Coronary artery (tissue), 2 donors: ENCODE measurements around the gene LRP4.

Experiments
- DNase-seq: peaks from one replicate; pipeline ENCODE4 v3.0.0-alpha.2; 2017; ENCODE audit warnings: low spot score
- H3K27ac ChIP-seq, 2 donors: fragments of 200-600 bp; sonication (generic); one replicate each; pipeline ENCODE4 v1.5.1; 2016 to 2019
- H3K4me3 ChIP-seq: fragments of 200-600 bp; sonication (generic); 2 replicates; pipeline ENCODE4 v1.5.1; 2016; ENCODE audit warnings: mild to moderate bottlenecking, moderate library complexity
- TF ChIP-seq, protein P1 (sequence below): fragments of 200-600 bp; sonication (generic); IDR thresholded peaks from one replicate; pipeline ENCODE4 v1.5.1; 2019; ENCODE audit warnings: antibody characterized with exemption

Gene LRP4

GRCh38 chr11:46888636-46889035 lies 29.7 kb downstream of the LRP4 start:
- Histone ChIP-seq H3K27ac (no peak overlapping the region), H3K4me3 (no peak overlapping the region)
- TF ChIP-seq, protein P1, sequence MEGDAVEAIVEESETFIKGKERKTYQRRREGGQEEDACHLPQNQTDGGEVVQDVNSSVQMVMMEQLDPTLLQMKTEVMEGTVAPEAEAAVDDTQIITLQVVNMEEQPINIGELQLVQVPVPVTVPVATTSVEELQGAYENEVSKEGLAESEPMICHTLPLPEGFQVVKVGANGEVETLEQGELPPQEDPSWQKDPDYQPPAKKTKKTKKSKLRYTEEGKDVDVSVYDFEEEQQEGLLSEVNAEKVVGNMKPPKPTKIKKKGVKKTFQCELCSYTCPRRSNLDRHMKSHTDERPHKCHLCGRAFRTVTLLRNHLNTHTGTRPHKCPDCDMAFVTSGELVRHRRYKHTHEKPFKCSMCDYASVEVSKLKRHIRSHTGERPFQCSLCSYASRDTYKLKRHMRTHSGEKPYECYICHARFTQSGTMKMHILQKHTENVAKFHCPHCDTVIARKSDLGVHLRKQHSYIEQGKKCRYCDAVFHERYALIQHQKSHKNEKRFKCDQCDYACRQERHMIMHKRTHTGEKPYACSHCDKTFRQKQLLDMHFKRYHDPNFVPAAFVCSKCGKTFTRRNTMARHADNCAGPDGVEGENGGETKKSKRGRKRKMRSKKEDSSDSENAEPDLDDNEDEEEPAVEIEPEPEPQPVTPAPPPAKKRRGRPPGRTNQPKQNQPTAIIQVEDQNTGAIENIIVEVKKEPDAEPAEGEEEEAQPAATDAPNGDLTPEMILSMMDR: no peak
- no peak for DNase-seq

GRCh38 chr11:46886211-46886610 lies 32.1 kb downstream of the LRP4 start:
- Histone ChIP-seq H3K4me3 (no peak overlapping the region), H3K27ac (no peak overlapping the region)
- no peak for DNase-seq
- TF ChIP-seq, protein P1: no peak

DNA sequence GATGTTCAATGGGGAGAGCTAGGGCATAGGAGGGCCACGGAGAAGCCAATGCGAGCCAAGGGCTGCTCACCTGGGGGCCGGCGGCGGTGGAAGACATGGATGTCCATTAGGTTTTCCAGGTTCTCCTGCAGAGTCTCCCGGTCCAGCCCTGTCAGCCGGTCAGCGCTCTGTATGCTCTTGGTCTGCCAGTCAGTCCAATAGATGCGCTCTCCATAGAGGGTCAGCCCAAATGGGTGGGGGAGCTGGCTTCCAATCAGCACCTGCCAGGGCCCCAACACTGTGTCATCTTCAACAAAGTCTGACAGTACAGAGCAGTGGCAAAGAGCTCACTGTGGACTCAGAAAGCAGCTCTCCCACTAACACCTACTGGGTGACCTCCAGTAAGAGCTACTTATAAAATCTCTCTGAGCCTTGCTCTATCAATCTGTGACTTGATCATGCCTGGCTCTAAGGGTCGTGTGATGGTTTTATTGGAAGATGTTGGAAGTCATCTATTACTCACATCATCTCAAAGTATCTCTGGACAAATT lies 39.2 kb downstream of the LRP4 start:
- DNase-seq: no peak
- H3K4me3 ChIP-seq: no peak overlapping the region
- TF ChIP-seq, protein P1: no peak
- H3K27ac ChIP-seq: no peak overlapping the region

DNA sequence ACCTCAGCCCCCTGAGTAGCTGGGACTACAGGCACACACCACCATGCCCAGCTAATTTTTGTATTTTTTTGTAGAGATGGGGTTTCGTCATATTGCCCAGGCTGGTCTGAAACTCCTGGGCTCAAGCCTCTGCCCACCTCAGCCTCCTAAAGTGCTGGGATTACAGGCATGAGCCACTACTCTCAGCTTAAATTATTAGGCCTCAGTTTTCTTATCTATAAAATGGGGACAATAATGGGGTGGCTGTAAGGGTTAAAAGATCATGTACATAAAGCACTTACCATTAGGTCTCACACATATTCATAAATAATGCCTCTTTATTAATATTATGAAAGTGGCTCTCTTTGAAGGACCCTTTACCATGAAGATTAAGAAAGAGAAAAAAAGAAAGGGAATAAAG lies 40.8 kb downstream of the LRP4 start:
- DNase-seq: no peak
- TF ChIP-seq, protein P1: no peak
- Histone ChIP-seq H3K4me3 (no peak overlapping the region), H3K27ac (no peak overlapping the region)

GRCh38 chr11:46876471-46876870 lies 41.9 kb downstream of the LRP4 start:
- DNase-seq: no peak
- no peak overlapping the region for H3K4me3 ChIP-seq

GRCh38 chr11:46874586-46874985 lies 43.8 kb downstream of the LRP4 start:
- TF ChIP-seq, protein P1: no peak

More at GRCh38 chr11:46876471-46876870, 41.9 kb downstream of the LRP4 start:
- TF ChIP-seq, protein P1: no peak
- no peak overlapping the region for H3K27ac ChIP-seq

GRCh38 chr11:46868912-46869311 lies 49.4 kb downstream of the LRP4 start:
- DNase-seq: no peak
- TF ChIP-seq, protein P1: no peak
- Histone ChIP-seq H3K4me3 (no peak overlapping the region), H3K27ac (no peak overlapping the region)

More at GRCh38 chr11:46874586-46874985, 43.8 kb downstream of the LRP4 start:
- Histone ChIP-seq H3K4me3 (no peak overlapping the region), H3K27ac (no peak overlapping the region)
- DNase-seq: no peak
